HG02884 (cell line): ENCODE results near the gene HYCC2.
"Not testable (repeated sequence)": the region's sequence is repeated elsewhere in the genome, so short reads cannot be mapped to it uniquely, and the experiment has no call there.

ENCODE experiments used
- ATAC-seq: cut with Tn5 transposase; IDR thresholded peaks from one replicate; pipeline ENCODE4 v1.9.1; 2021; ENCODE audit warnings: mild to moderate bottlenecking, moderate library complexity; ENCODE audit not compliant: unreplicated experiment

HYCC2 gene

DNA sequence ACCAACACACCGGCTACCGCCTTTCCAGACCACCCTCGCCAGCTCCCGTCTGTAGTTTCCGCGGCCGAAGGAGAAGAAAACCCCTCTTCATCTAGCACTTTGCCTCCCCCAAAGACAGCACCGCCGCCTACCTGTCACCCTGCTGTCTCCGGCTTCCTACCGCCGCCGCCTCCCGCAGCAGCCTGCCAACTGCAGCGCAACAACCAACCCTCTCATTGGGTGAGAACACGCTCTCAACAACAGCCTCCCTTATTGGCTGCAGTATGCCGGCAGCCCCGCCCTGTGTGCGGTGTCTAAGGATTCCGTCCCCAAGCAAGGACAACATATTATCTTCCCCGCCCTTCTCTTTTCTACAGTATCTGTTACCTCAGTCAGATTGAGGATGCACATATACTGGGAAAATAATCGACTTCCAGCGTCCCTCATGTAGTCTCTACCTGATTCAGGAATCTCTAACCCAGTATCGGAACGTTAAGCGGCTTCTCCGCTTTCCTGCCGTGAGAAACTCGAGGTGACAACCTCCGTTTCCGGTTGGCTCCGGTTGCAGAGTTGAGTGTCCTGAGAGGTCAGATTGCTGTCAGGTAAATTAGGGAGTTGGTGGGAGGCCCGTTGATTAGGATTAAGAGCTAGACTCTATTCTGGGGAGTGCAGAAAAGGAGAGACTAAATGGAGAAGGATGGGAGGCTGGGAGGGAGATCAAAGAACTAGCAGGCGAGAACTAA, at the start of gene HYCC2, which contains the start of gene NDUFB3:
Gene HYCC2, minus strand, starts transcription at position 193 of the 722 bp plus-strand sequence. CDS start 47,662 bp downstream, outside the sequence.
Gene NDUFB3, plus strand, starts transcription at position 523 of the 722 bp plus-strand sequence. CDS start 6,882 bp downstream, outside the sequence.
- peak; percentile 98 for ATAC-seq

DNA sequence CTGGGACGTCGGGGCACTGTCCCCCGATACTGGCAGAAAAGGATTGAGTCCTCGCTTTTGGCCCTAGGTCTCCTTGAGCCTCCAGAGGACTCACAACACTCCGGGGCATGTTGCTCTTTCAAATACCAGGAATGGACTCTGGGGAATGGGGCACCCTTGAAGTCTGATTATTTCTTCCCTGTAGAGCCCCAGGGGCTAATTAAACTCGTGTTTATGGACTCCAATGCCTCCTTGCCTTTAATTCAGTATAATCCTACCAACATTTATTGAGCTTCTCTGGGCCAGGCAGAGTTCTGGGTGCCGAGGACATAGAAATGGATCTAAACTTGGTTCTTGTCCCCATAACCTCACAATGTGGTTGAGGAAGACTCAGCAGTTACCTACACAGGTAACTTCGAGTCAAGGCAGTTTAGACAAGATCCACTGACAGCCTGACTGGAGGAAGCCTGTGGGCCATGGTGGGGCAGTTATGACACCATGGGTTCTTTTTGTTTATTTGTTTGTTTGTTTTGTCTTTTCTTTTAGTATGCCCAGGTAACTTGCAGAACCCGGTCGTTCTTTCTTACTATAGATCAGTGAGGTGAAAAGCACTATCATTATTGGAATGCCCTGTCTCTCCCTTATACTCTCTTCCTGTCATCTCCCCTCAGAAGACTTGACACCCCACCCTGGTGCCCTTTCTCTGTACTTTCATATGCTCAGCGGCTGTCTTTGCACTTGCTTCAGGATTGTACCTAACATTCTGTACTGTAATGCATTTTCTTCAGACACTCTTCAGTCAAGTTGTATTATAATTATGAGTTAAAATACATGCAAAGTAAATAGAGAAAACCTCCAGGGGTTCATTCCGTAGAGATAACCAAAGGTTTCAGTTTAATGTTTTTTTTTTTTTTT, 47.7 kb upstream of the HYCC2 start:
- ATAC-seq: no peak

DNA sequence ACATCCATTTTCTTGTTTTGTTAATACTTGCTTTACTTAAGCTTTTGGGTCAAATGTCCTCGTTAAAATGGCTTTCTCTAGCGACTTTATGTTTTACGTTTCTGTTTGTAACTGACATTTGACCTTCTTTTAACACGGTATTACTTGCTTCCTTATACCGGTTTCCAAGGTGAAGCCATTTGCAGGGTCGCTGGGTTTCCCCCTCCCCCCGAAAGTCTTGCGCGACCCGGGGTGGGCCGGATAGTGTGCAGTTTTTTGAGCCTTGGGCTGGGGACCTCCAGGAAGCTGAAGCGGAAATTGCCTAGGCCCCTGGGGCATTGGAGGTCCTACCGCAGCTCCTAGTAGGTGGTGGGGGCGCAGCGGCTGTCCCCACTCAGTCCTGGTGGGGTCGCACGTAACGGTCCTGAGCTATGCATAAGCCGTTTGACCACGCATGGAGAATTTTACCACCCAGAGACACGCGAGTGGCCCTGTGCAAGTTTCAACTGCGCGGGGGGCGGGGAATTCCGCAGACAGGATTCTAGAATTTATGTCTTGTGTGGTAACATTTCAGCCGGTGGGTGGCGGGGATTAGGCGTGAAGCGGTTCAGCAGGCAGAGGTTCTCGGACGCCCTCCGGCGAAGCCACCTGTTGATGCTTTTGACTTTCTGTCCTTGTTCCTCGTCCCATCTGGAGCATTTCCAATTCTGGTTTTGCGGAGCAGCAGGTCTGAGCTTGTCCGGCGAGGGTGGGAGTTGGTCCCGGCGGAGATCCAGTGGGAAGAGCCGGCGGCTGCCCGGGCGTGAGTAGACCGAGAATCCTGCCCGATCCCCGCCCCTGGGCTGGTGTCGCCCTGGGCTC, 46.9 kb upstream of the HYCC2 start:
- peak; percentile 40 for ATAC-seq

DNA sequence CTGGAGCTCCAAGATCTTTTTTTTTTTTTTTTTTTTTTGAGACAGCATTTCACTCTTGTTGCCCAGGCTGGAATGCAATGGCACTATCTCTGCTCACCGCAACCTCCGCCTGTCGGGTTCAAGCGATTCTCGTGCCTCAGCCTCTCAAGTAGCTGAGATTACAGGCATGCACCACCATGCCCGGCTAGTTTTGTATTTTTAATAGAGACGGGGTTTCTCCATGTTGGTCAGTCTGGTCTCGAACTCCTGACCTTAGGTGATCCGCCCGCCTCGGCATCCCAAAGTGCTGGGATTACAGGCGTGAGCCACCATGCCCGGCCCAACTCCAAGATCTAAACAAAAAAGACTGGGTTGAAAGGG, 46.2 kb upstream of the HYCC2 start:
- ATAC-seq: not testable (repeated sequence)

DNA sequence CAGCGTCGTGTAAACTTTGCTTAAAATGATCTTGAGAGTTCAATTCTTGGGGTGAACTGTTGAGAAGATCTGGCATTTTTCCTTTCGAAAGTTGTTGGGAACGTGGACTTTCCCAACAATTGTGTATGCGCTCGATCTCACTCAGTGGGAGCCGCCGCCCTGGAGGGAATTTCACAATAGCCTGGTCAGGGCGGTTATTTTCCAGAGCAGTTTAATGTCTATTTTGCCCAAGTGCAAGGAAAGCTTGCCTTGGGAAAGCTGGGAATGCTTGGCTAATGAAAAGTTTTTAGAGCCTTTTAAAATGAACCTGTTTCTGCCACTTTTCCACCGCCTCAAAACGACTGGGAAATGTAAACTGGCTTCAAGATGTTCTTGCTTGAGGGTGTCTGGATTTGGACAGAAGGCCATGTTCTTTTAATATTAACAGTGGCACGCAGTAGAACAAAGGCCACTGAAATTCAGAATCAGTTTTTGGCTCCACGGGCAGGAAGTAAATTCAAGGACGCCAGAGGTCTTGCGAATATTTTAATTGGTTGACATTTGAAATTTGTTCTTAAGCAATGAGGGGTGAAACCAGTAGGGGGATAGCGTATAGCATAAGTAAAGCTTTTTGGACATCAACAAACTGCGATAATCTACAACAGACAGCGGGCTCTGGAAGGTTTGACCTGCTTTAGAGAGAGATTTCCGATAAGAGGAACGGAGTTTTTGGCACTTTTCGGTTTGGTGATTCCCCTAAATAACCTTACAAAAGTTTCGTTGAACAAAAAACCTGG, 45.7 kb upstream of the HYCC2 start:
- ATAC-seq: no peak

DNA sequence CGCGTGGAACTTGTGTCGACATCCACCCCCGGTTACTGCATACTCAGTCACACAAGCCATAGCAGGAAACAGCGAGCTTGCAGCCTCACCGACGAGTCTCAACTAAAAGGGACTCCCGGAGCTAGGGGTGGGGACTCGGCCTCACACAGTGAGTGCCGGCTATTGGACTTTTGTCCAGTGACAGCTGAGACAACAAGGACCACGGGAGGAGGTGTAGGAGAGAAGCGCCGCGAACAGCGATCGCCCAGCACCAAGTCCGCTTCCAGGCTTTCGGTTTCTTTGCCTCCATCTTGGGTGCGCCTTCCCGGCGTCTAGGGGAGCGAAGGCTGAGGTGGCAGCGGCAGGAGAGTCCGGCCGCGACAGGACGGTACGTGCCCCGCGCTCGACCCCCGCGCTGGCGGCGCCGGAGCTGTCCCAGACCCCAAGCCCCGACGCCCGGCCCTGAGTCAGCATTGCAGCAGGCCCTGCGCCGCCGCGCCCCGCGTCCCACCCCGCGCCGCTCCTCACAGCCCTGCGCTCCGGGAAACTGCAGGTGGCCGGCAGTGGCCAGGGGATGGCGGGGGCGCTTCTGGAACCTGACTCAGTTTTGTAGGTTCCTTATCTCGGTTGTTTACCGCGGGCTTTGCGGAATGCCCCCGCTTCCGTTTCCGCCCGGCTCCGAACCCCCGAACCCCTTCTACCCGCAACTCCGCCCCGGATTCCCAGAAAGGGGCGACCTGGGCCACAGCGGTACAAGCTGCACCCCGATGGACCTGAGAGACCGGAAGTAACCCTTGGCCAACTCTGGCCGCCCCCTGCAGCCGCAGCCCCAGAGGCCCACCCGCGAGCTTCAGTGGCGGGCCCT, 44.9 kb upstream of the HYCC2 start, which contains the start of gene CFLAR:
Gene CFLAR, plus strand, starts transcription at position 50 of the 844 bp plus-strand sequence. CDS start 13,702 bp downstream, outside the sequence.
- peak; percentile 30 for ATAC-seq

DNA sequence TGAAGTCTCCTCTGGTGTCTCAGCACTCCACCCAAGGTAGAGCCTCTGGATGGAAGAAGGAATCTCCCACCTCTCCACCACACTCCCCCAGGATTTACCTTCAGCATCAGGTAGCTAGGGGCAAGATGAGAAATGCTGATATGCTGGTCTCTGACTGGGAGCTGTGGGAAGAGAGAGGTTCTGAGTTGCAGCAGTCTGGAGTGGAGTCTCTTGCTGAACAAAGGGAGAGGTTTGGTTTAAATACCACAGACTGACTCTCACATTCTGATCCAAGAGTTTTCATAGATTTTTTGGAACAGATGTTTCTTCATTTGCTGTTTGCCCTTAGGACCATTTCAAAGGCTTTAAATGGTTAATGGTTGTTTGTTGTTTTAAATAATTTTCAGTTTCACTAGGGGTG, 43.4 kb upstream of the HYCC2 start:
- ATAC-seq: no peak

DNA sequence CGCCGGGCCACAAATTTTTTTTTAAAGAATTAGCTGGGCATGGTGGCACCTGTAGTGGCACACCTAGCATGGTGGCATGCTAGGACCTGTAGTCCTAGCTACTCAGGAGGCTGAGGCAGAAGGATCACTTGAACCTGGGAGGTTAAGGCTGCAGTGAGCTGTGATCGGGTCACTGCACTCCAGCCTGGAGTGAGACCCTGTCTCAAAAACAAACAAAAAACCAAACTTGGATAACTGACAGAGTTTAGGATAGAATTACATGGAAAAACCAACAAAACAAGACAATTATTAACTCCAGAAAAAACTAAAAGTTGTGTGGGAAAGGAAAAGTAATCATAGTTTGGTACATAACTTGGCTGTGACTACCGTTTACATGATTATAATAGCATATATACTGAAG, 42.9 kb upstream of the HYCC2 start:
- ATAC-seq: no peak

DNA sequence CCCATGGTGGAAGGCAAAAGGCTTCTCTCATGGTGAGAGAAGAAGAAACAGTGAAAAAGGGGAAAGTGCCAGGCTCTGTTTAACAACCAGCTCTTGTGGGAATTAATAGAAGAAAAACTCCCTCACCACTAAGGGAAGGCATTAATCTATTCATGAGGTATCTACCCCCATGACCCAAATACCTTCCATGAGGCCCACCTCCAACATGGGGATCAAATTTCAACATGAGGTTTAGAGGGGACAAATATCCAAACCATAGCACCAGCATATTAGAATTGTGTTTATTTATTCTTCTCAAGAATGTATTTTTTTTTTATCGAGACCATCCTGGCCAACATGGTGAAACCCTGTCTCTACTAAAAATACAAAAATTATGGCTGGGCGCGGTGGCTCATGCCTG, 39.6 kb upstream of the HYCC2 start:
- ATAC-seq: no peak

DNA sequence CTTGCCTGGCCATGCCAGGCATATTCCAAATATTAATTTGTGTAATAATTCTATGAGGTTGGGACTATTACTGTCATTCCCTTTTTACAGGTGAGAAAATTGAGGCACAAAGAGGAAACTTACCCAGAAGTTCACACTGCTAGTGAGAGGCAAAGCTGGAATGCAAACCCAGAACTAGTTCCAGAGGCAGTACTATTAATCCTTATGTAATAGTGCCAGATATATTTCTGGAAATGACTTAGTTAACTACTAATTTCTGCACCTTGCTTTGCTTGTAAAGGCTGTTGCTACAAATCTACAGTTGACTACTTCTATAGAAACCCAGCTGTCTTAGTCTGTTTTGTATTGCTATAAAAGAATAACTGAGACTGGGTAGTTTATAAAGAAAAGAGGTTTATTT, 39.1 kb upstream of the HYCC2 start:
- no peak for ATAC-seq

DNA sequence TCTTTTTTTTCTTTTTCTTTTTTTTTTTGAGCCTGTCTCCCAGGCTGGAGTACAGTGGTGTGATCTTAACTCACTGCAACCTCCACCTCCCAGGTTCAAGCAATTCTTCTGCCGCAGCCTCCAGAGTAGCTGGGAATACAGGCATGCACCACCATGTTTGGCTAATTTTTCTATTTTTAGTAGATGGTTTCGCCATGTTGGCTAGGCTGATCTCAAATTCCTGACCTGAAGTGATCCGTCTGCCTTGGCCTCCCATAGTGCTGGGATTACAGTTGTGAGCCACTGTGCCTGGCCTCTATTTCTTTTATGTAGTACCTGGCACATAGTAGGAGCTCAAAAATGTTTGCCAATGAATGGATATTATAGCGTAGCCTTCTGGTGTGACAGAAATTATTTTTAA, 37.7 kb upstream of the HYCC2 start:
- no peak for ATAC-seq

DNA sequence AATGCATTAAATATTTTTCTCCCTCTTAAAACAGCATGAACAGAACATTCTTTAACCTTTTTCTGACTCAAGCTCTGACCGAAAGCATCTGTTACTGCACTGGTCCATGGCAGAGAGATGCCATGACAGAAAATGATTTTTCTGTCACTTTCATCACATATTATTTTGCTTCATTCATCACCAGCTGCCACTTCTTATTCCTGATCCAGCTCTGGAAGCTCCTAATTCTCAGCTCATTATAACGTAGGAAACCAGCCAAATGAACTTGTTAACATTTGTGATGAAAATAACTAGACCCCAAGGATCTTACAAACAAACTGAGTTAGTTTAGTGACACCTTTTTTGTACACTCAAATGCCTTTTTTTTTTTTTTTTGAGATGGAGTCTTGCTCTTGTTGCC, 36.9 kb upstream of the HYCC2 start:
- ATAC-seq: no peak

DNA sequence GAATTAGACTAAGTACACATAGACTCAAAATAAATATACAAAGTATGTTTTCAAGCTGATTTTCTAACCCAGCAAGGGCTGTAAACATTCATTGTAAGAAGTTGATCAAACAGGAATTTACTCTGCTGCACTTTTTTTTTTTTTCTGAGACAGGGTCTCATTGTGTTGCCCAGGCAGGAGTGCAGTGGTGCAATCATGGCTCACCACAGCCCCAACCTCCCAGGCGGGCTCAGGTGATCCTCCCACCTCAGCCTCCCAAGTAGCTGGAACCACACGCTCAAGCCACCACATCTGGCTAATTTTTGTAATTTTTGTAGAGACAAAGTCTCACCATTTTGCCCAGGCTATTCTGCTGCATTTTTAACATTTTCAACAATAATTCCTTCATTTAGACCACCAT, 36.2 kb upstream of the HYCC2 start:
- no peak for ATAC-seq

DNA sequence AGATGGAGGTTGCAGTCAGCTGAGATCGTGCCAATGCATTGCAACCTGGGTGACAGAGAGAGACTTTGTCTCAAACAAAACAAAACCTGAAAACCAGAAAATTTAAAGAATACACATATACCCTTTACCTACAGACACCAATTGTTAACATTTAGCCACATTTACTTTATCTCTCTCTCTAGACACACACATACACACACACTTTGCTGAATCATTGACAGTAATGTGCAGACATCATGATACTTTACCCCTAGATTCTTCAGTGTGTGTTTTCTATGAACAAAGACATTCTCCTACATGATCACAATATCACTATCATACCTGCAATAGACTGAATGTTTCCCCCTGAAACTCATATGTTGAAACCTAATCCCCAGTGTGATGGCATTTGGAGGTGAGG, 34.3 kb upstream of the HYCC2 start:
- no peak for ATAC-seq

DNA sequence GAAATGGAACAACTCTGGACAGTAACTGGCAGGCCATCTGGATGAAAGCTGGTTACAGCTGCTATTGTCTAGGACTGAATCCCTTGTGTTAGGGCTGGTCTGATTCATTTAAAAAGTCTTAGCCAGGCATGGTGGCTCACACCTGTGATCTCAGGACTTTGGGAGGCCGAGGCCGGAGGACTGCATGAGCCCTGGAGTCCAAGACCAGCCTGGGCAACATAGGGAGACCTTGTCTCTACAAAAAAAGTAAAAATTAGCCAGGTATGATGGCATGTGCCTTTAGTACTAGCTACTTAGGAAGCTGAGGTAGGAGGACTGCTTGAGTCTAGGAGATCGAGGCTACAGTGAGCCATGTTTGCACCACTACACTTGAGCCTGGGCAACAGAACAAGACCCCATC, 29.0 kb upstream of the HYCC2 start:
- no peak for ATAC-seq

DNA sequence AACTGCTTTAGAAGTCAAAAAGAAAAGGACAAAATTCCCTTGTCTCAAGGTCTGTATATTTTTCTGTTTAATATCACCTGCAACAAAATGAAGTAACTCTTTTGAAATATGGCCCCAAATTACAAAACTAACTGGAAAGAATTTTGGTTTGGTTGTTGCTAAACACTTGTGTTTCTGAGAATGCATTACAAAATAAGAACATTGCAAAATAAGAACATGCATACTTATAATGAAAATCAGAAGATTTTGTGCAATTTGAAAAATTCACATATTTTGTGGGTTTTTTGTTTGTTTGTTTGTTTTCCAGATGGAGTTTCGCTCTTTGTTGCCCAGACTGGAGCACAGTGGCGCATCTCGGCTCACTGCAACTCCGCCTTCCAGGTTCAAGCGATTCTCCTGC, 22.1 kb upstream of the HYCC2 start:
- ATAC-seq: no peak

DNA sequence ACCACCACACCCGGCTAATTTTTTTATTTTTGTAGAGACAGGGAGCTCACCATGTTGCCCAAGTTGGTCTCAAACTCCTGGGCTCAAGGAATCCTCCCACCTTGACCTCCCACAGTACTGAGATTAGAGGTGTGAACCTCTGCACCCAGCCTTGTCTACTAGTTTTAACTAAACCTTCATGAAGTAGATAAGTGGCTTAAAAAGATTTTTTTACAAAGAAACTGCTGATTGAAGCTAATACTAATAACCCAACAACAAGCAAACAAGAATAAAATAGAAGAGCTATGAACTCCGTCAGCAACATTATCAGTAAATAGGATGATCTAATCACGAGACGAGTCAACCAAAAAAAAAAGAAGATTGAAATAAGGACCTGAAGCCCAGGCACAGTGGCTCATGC, 19.1 kb upstream of the HYCC2 start:
- no peak for ATAC-seq

DNA sequence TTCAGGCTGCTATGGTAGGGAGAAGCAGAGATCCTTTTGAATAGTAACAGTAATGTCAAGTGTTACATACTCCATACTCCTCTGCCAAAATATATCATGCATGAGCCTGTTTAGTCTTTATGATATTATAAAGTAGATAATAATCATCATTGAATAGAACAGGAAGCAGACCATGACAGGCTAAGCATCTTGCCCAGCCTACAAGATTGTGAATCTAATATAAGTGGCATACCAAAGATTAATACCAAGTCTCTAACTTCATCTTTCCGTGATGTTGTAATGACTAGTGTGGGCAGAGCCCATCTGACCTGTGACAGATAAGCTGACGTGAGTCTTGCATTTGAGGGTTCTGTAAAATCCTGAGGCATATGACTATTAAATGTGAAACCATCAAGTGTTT, 13.4 kb upstream of the HYCC2 start:
- ATAC-seq: no peak

DNA sequence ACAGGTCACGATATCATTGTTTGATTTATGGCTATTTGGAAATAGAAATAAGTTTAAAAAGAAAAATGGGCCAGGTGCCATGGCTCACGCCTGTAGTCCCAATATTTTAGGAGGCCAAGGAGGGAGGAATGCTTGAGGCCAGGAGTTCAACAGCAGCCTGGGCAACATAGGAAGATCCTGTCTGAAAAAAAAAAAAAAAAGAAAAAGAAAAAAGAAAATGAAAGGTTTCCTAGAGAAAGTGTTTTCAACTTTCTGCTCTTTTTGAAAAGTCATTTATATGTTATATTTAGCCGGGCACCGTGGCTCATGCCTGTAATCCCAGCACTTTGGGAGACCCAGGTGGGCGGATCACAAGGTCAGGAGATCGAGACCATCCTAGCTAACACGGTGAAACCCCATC, 3.5 kb upstream of the HYCC2 start:
- no peak for ATAC-seq
